Activated CD4-positive, alpha-beta memory T cell treated with anti-CD3 and anti-CD28 coated beads for 36 hours (primary cell): ENCODE data around the gene DOP1A. TPM values are rescaled to one million over a fixed set of nuclear protein-coding genes. Genes with fewer than 3 reads are reported as not detected.

Experiments
- CTCF ChIA-PET: fragments of 350-600 bp; sonication (Branson Sonifier 250); formaldehyde crosslinking; loops from one replicate; lab custom pipeline; 2021; ENCODE audit warnings: antibody characterized with exemption, inconsistent platforms; lab: Charles Lee
- POLR2A ChIA-PET: fragments of 350-600 bp; sonication (Branson Sonifier 250); formaldehyde crosslinking; loops from one replicate; lab custom pipeline; 2021; ENCODE audit warnings: antibody characterized with exemption; lab: Charles Lee
- DNase-seq: peaks from one replicate; pipeline ENCODE4 v3.0.0-alpha.2; 2020
- H3K27ac Mint-ChIP-seq: one replicate; pipeline ENCODE4 v1.8.0; 2021; ENCODE audit warnings: mixed read lengths
- H3K27me3 Mint-ChIP-seq: one replicate; pipeline ENCODE4 v1.8.0; 2021; ENCODE audit warnings: mixed read lengths
- H3K36me3 Mint-ChIP-seq: one replicate; pipeline ENCODE4 v1.8.0; 2021; ENCODE audit warnings: mixed read lengths
- H3K4me1 Mint-ChIP-seq: one replicate; pipeline ENCODE4 v1.8.0; 2021; ENCODE audit warnings: low read depth, mixed read lengths
- H3K4me3 Mint-ChIP-seq: one replicate; pipeline ENCODE4 v1.8.0; 2021; ENCODE audit warnings: mild to moderate bottlenecking, mixed read lengths
- H3K9me3 Mint-ChIP-seq: one replicate; pipeline ENCODE4 v1.8.0; 2021; ENCODE audit warnings: mixed read lengths
- intact Hi-C: fragments of 100-400 bp; cut with micrococcal nuclease; formaldehyde crosslinking; loops from one replicate; pipeline ENCODE4 v1.15.1; 2023
- total RNA-seq, 2 experiments: library from RNA; stranded (reverse); gene quantifications; one replicate each; pipeline ENCODE4 v1.2.3, GENCODE V29; 2021

The DOP1A gene
- total RNA-seq, 2 experiments from 2014 or later = 5.9 to 8.8 TPM

- intact Hi-C loops = no loop called here
- ChIA-PET POLR2A (no interaction called here), CTCF (interaction anchor here (1.0 kb wide), 1 partner anchor 93 kb away, joined by 3 read pairs; the partner anchor contains the start of gene DOP1A)
- H3K27me3 Mint-ChIP-seq = no peaks in the 10 kb centered on the region
- H3K4me1 Mint-ChIP-seq = no peaks in the 10 kb centered on the region
- H3K36me3 Mint-ChIP-seq = peaks cover 23% of the 10 kb centered on the region
- H3K9me3 Mint-ChIP-seq = no peaks in the 10 kb centered on the region
- DNase-seq = no peak
- no peak overlapping the region for H3K4me3 Mint-ChIP-seq
- no peak overlapping the region for H3K27ac Mint-ChIP-seq
These were observed 92.7 kb downstream of the DOP1A start for GRCh38 chr6:83160167-83160566.

- H3K27ac Mint-ChIP-seq = no peak overlapping the region
- no peaks in the 10 kb centered on the region for H3K4me1 Mint-ChIP-seq
- no peaks in the 10 kb centered on the region for H3K9me3 Mint-ChIP-seq
- ChIA-PET CTCF (interaction anchor here (0.9 to 1.2 kb wide), 2 partner anchors 47 to 100 kb away, joined by 4 to 5 read pairs; partner anchors contain the start of gene DOP1A), POLR2A (no interaction called here)
- H3K36me3 Mint-ChIP-seq = peaks cover 44% of the 10 kb centered on the region
- no peaks in the 10 kb centered on the region for H3K27me3 Mint-ChIP-seq
- H3K4me3 Mint-ChIP-seq = no peak overlapping the region
- no peak for DNase-seq
- intact Hi-C loops = no loop called here
These were observed 100.3 kb downstream of the DOP1A start for GRCh38 chr6:83167726-83168278.

- H3K36me3 Mint-ChIP-seq = peaks cover 51% of the 10 kb centered on the region
These were observed 101.1 kb downstream of the DOP1A start for GRCh38 chr6:83168556-83168955.

GRCh38 chr6:83169106-83169505, 101.6 kb downstream of the DOP1A start:
- Mint-ChIP-seq H3K9me3 (no peaks in the 10 kb centered on the region), H3K36me3 (peaks cover 50% of the 10 kb centered on the region), H3K4me1 (no peaks in the 10 kb centered on the region), H3K27ac (no peak overlapping the region), H3K4me3 (no peak overlapping the region), H3K27me3 (no peaks in the 10 kb centered on the region)
- intact Hi-C loops = no loop called here
- ChIA-PET CTCF (interaction anchor here (3.4 kb wide), 1 partner anchor 103 kb away, joined by 14 read pairs; the partner anchor contains the start of genes DOP1A and UBE3D), POLR2A (no interaction called here)
- no peak for DNase-seq

More at GRCh38 chr6:83168556-83168955, 101.1 kb downstream of the DOP1A start:
- ChIA-PET CTCF (interaction anchor here (1.2 to 3.4 kb wide), 2 partner anchors 101 to 102 kb away, joined by 5 to 14 read pairs; partner anchors contain the start of genes DOP1A and UBE3D), POLR2A (no interaction called here)
- no peak overlapping the region for H3K4me3 Mint-ChIP-seq
- intact Hi-C loops = no loop called here
- H3K4me1 Mint-ChIP-seq = no peaks in the 10 kb centered on the region
- no peaks in the 10 kb centered on the region for H3K27me3 Mint-ChIP-seq
- DNase-seq = no peak
- H3K9me3 Mint-ChIP-seq = no peaks in the 10 kb centered on the region
- H3K27ac Mint-ChIP-seq = no peak overlapping the region

GRCh38 chr6:83169511-83169910, 102.0 kb downstream of the DOP1A start:
- Mint-ChIP-seq H3K4me3 (no peak overlapping the region), H3K9me3 (no peaks in the 10 kb centered on the region), H3K4me1 (no peaks in the 10 kb centered on the region), H3K36me3 (peaks cover 51% of the 10 kb centered on the region), H3K27me3 (no peaks in the 10 kb centered on the region), H3K27ac (no peak overlapping the region)
- CTCF ChIA-PET = interaction anchor here (3.4 kb wide), 1 partner anchor 103 kb away, joined by 14 read pairs; the partner anchor contains the start of genes DOP1A and UBE3D
- POLR2A ChIA-PET = no interaction called here
- DNase-seq = no peak
- intact Hi-C loops = no loop called here

GRCh38 chr6:83176246-83176645, 108.8 kb downstream of the DOP1A start:
- POLR2A ChIA-PET = no interaction called here
- no peaks in the 10 kb centered on the region for H3K4me1 Mint-ChIP-seq
- no peaks in the 10 kb centered on the region for H3K9me3 Mint-ChIP-seq
- DNase-seq = no peak
- H3K27me3 Mint-ChIP-seq = no peaks in the 10 kb centered on the region
- no peak overlapping the region for H3K4me3 Mint-ChIP-seq
- intact Hi-C loops = no loop called here
- CTCF ChIA-PET = no interaction called here
- no peak overlapping the region for H3K27ac Mint-ChIP-seq
- peaks cover 41% of the 10 kb centered on the region for H3K36me3 Mint-ChIP-seq

GRCh38 chr6:83180426-83180950, 113.0 kb downstream of the DOP1A start:
- no peaks in the 10 kb centered on the region for H3K9me3 Mint-ChIP-seq
- H3K27ac Mint-ChIP-seq = no peak overlapping the region
- ChIA-PET CTCF (interaction anchor here (0.6 kb wide), 1 partner anchor 9 kb away, joined by 3 read pairs; no protein-coding TSS in a partner anchor), POLR2A (no interaction called here)
- no peak for DNase-seq
- intact Hi-C loops = no loop called here
- H3K36me3 Mint-ChIP-seq = peaks cover 45% of the 10 kb centered on the region
- no peaks in the 10 kb centered on the region for H3K27me3 Mint-ChIP-seq
- H3K4me1 Mint-ChIP-seq = peaks cover 3% of the 10 kb centered on the region
- no peak overlapping the region for H3K4me3 Mint-ChIP-seq

- H3K9me3 Mint-ChIP-seq = no peaks in the 10 kb centered on the region
- H3K36me3 Mint-ChIP-seq = peaks cover 45% of the 10 kb centered on the region
- H3K4me3 Mint-ChIP-seq = no peak overlapping the region
- intact Hi-C loops = no loop called here
- CTCF ChIA-PET = interaction anchor here (1.5 kb wide), 1 partner anchor 116 kb away, joined by 3 read pairs; the partner anchor contains the start of gene UBE3D
- POLR2A ChIA-PET = no interaction called here
- H3K27ac Mint-ChIP-seq = no peak overlapping the region
- no peak for DNase-seq
- H3K4me1 Mint-ChIP-seq = peaks cover 3% of the 10 kb centered on the region
- no peaks in the 10 kb centered on the region for H3K27me3 Mint-ChIP-seq
These were observed 114.6 kb downstream of the DOP1A start for GRCh38 chr6:83182114-83182513.

- Mint-ChIP-seq H3K4me3 (no peak overlapping the region), H3K27me3 (no peaks in the 10 kb centered on the region), H3K9me3 (no peaks in the 10 kb centered on the region), H3K4me1 (peaks cover 4% of the 10 kb centered on the region), H3K36me3 (peaks cover 40% of the 10 kb centered on the region), H3K27ac (no peak overlapping the region)
- intact Hi-C loops = no loop called here
- ChIA-PET CTCF (interaction anchor here (1.0 kb wide), 1 partner anchor 116 kb away, joined by 4 read pairs; the partner anchor contains the start of gene DOP1A), POLR2A (interaction anchor here (0.6 to 0.7 kb wide), 2 partner anchors 8 to 466 kb away, joined by 3 to 4 read pairs; no protein-coding TSS in a partner anchor)
- no peak for DNase-seq
These were observed 115.8 kb downstream of the DOP1A start for GRCh38 chr6:83183082-83183828.

- Mint-ChIP-seq H3K4me1 (peaks cover 16% of the 10 kb centered on the region), H3K27me3 (no peaks in the 10 kb centered on the region), H3K4me3 (no peak overlapping the region), H3K36me3 (peaks cover 43% of the 10 kb centered on the region), H3K27ac (no peak overlapping the region), H3K9me3 (no peaks in the 10 kb centered on the region)
- ChIA-PET CTCF (no interaction called here), POLR2A (no interaction called here)
- intact Hi-C loops = no loop called here
- no peak for DNase-seq
These were observed 117.6 kb downstream of the DOP1A start for GRCh38 chr6:83185096-83185495.

GRCh38 chr6:83188501-83188900, 121.0 kb downstream of the DOP1A start:
- no peaks in the 10 kb centered on the region for H3K27me3 Mint-ChIP-seq
- H3K4me3 Mint-ChIP-seq = no peak overlapping the region
- H3K4me1 Mint-ChIP-seq = peaks cover 30% of the 10 kb centered on the region
- H3K36me3 Mint-ChIP-seq = peaks cover 32% of the 10 kb centered on the region
- CTCF ChIA-PET = interaction anchor here (1.0 to 2.0 kb wide), 3 partner anchors 26 to 123 kb away, joined by 4 to 6 read pairs (median 5); partner anchors contain the start of genes DOP1A and UBE3D
- no peak overlapping the region for H3K27ac Mint-ChIP-seq
- intact Hi-C loops = no loop called here
- no peaks in the 10 kb centered on the region for H3K9me3 Mint-ChIP-seq
- DNase-seq = no peak
- POLR2A ChIA-PET = no interaction called here

- Mint-ChIP-seq H3K9me3 (no peaks in the 10 kb centered on the region), H3K4me1 (peaks cover 39% of the 10 kb centered on the region), H3K4me3 (no peak overlapping the region), H3K27me3 (no peaks in the 10 kb centered on the region), H3K36me3 (peaks cover 17% of the 10 kb centered on the region), H3K27ac (no peak overlapping the region)
- intact Hi-C loops = loop anchor here (5.0 kb wide), 1 partner anchor 1037 kb away; the partner anchor contains the start of gene CEP162
- ChIA-PET CTCF (interaction anchor here (0.8 to 1.3 kb wide), 4 partner anchors 10 to 125 kb away, joined by 3 to 5 read pairs (median 4); partner anchors contain the start of genes DOP1A and UBE3D), POLR2A (interaction anchor here (0.5 kb wide), 1 partner anchor 11 kb away, joined by 4 read pairs; no protein-coding TSS in a partner anchor)
- no peak for DNase-seq
These were observed 123.2 kb downstream of the DOP1A start for GRCh38 chr6:83190626-83191025.
